Osteoblast (primary cell): ENCODE results near the gene BLOC1S5. TPM values are rescaled to one million over a fixed set of nuclear protein-coding genes. Genes with fewer than 3 reads are reported as not detected.
A peak's percentile ranks its signal among the peaks of the same experiment; 100 is the strongest.

Source experiments
- DNase-seq: peaks from one replicate; pipeline ENCODE4 v3.0.0; 2011; ENCODE audit warnings: low spot score, mixed read lengths; ENCODE audit not compliant: insufficient read length; ENCODE audit errors: missing footprints
- H2AFZ ChIP-seq: 2 replicates; pipeline ENCODE4 v1.6.0; 2011; ENCODE audit warnings: mild to moderate bottlenecking, low read length
- H3K27ac ChIP-seq: 2 replicates; pipeline ENCODE4 v1.5.1; 2011; ENCODE audit warnings: mild to moderate bottlenecking, low read depth, low read length, moderate library complexity
- H3K27me3 ChIP-seq: 2 replicates; pipeline ENCODE4 v1.6.0; 2012; ENCODE audit warnings: mild to moderate bottlenecking, control low read depth, inconsistent platforms, low read length, moderate library complexity; ENCODE audit not compliant: insufficient read depth
- H3K36me3 ChIP-seq: 2 replicates; pipeline ENCODE4 v1.5.1; 2011; ENCODE audit warnings: mild to moderate bottlenecking, low read length, control low read depth, moderate library complexity; ENCODE audit not compliant: insufficient read depth
- H3K4me1 ChIP-seq: 2 replicates; pipeline ENCODE4 v1.5.1; 2011; ENCODE audit warnings: mild to moderate bottlenecking, low read length, control low read depth, moderate library complexity; ENCODE audit not compliant: insufficient read depth
- H3K4me2 ChIP-seq: 2 replicates; pipeline ENCODE4 v1.6.0; 2011; ENCODE audit warnings: mild to moderate bottlenecking, low read length; ENCODE audit not compliant: insufficient read depth
- H3K4me3 ChIP-seq: fragments of 200-600 bp; sonication (generic); 3 replicates; pipeline ENCODE4 v1.5.1; 2012; ENCODE audit warnings: mild to moderate bottlenecking, low read length, inconsistent platforms; ENCODE audit not compliant: insufficient read depth
- H3K79me2 ChIP-seq: 2 replicates; pipeline ENCODE4 v1.6.0; 2012; ENCODE audit warnings: mild to moderate bottlenecking, low read length, control low read depth, inconsistent platforms; ENCODE audit not compliant: insufficient read depth
- H3K9me3 ChIP-seq: 2 replicates; pipeline ENCODE4 v1.5.1; 2011; ENCODE audit warnings: low read depth, low read length, control low read depth
- H4K20me1 ChIP-seq: 2 replicates; pipeline ENCODE4 v1.6.0; 2012; ENCODE audit warnings: mild to moderate bottlenecking, low read length, control low read depth; ENCODE audit not compliant: insufficient read depth
- CTCF ChIP-seq: IDR thresholded peaks from 2 replicates; pipeline ENCODE4 v1.5.1; 2011; ENCODE audit warnings: mild to moderate bottlenecking, low read depth, low read length, moderate library complexity; ENCODE audit errors: extremely low read depth
- total RNA-seq: library from RNA; depleted of rRNA; stranded (reverse); fragments of >200 nt; gene quantifications from 2 replicates; pipeline ENCODE4 v1.2.3, GENCODE V29; 2012

Gene BLOC1S5
- total RNA-seq, 1 donor: 14.1 TPM

- H2AFZ ChIP-seq: no peak overlapping the region
- H3K27me3 ChIP-seq: no peaks in the 10 kb centered on the region
- TF ChIP-seq CTCF: no peak
- peak overlapping the region; percentile 17 for H3K4me3 ChIP-seq
- peak overlapping the region; percentile 96 for H3K27ac ChIP-seq
- peak overlapping the region; percentile 78 for H3K4me2 ChIP-seq
- peaks cover 18% of the 10 kb centered on the region for H3K36me3 ChIP-seq
- no peaks in the 10 kb centered on the region for H3K9me3 ChIP-seq
- DNase-seq: no peak
- H4K20me1 ChIP-seq: no peaks in the 10 kb centered on the region
- peaks cover 3% of the 10 kb centered on the region for H3K79me2 ChIP-seq
- peaks cover 62% of the 10 kb centered on the region for H3K4me1 ChIP-seq
Measured at GRCh38 chr6:8084586-8084985, 20.4 kb upstream of the BLOC1S5 start.

GRCh38 chr6:8082954-8083858 is 19.0 kb upstream of the BLOC1S5 start:
- peak overlapping the region; percentile 96 for H3K27ac ChIP-seq
- H3K9me3 ChIP-seq: no peaks in the 10 kb centered on the region
- H3K79me2 ChIP-seq: peaks cover 3% of the 10 kb centered on the region
- peak overlapping the region; percentile 43 for H3K4me3 ChIP-seq
- no peaks in the 10 kb centered on the region for H4K20me1 ChIP-seq
- H3K36me3 ChIP-seq: peaks cover 6% of the 10 kb centered on the region
- DNase-seq: no peak
- peak overlapping the region; percentile 78 for H3K4me2 ChIP-seq
- H3K27me3 ChIP-seq: no peaks in the 10 kb centered on the region
- no peak for TF ChIP-seq CTCF
- H3K4me1 ChIP-seq: peaks cover 63% of the 10 kb centered on the region
- H2AFZ ChIP-seq: no peak overlapping the region

- no peaks in the 10 kb centered on the region for H3K27me3 ChIP-seq
- no peaks in the 10 kb centered on the region for H3K9me3 ChIP-seq
- H3K4me3 ChIP-seq: peak overlapping the region; percentile 43
- H3K79me2 ChIP-seq: peaks cover 3% of the 10 kb centered on the region
- DNase-seq: no peak
- no peak overlapping the region for H2AFZ ChIP-seq
- H3K4me2 ChIP-seq: peak overlapping the region; percentile 78
- no peaks in the 10 kb centered on the region for H4K20me1 ChIP-seq
- H3K36me3 ChIP-seq: no peaks in the 10 kb centered on the region
- peaks cover 63% of the 10 kb centered on the region for H3K4me1 ChIP-seq
- no peak for TF ChIP-seq CTCF
- H3K27ac ChIP-seq: peak overlapping the region; percentile 96
Measured at GRCh38 chr6:8082572-8082953, 18.4 kb upstream of the BLOC1S5 start.

- Histone ChIP-seq H3K4me3 (no peak overlapping the region), H3K4me2 (peak overlapping the region; percentile 5), H4K20me1 (no peaks in the 10 kb centered on the region), H3K4me1 (peaks cover 56% of the 10 kb centered on the region), H3K27ac (peak overlapping the region; percentile 55), H3K36me3 (no peaks in the 10 kb centered on the region), H2AFZ (no peak overlapping the region), H3K9me3 (no peaks in the 10 kb centered on the region), H3K79me2 (peaks cover 3% of the 10 kb centered on the region), H3K27me3 (no peaks in the 10 kb centered on the region)
- TF ChIP-seq CTCF: no peak
- no peak for DNase-seq
Measured at GRCh38 chr6:8080362-8081151, 16.4 kb upstream of the BLOC1S5 start.
